HG02571 (cell line): ENCODE measurements around the gene WFIKKN1.
A peak's percentile ranks its signal among the peaks of the same experiment; 100 is the strongest.

ENCODE experiments used
- ATAC-seq: cut with Tn5 transposase; IDR thresholded peaks from one replicate; pipeline ENCODE4 v1.9.1; 2021; ENCODE audit warnings: mild to moderate bottlenecking, moderate library complexity; ENCODE audit not compliant: unreplicated experiment

WFIKKN1 gene

GRCh38 chr16:682493-683395 is 52.0 kb downstream of the WFIKKN1 start:
- ATAC-seq = no peak

- peak; percentile 3 for ATAC-seq
Measured at GRCh38 chr16:683396-684070, 52.7 kb downstream of the WFIKKN1 start.
